ENCODE results near the gene LEUTX.

LEUTX gene

GRCh38 chr19:39826311-39826945, 47.8 kb downstream of the LEUTX start:
- TF ChIP-seq CTCF (IDR thresholded peaks at IDR 0.05; ENCODE audit: control insufficient read depth, extremely low read depth, insufficient read depth), result no peak
- H3K4me3 ChIP-seq (ENCODE audit: low read depth, low read length), result no peak overlapping the region
- no peak for DNase-seq (ENCODE audit: low read depth)

GRCh38 chr19:39827216-39827615, 48.6 kb downstream of the LEUTX start:
- no peak overlapping the region for H3K4me3 ChIP-seq (ENCODE audit: low read depth, low read length)
- no peak for TF ChIP-seq CTCF (IDR thresholded peaks at IDR 0.05; ENCODE audit: control insufficient read depth, extremely low read depth, insufficient read depth)
- no peak for DNase-seq (ENCODE audit: low read depth)

GRCh38 chr19:39828015-39828653, 49.5 kb downstream of the LEUTX start:
- no peak for TF ChIP-seq CTCF (IDR thresholded peaks at IDR 0.05; ENCODE audit: control insufficient read depth, extremely low read depth, insufficient read depth)
- H3K4me3 ChIP-seq (ENCODE audit: low read depth, low read length), result no peak overlapping the region
- DNase-seq (ENCODE audit: low read depth), result no peak

DNA sequence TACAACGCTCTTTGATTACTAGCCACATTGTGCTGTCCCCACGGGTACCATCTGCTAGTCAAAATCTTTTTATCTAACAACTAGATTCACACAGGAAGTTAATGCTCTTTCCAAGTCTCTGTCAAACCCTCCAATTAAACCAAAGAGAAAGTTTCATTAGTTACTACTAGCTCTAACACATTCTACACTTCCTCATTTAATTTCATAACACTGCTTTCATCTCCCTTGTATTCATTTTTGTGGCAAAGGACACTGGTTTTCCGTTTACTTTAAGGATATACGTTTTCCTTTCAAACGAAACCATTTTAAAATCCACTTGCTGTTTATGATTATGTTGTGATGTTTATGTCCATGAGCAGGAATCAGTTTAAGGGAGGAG, 50.0 kb downstream of the LEUTX start:
- H3K4me3 ChIP-seq (ENCODE audit: low read depth, low read length), result no peak overlapping the region
- DNase-seq (ENCODE audit: low read depth), result no peak
- TF ChIP-seq CTCF (IDR thresholded peaks at IDR 0.05; ENCODE audit: control insufficient read depth, extremely low read depth, insufficient read depth), result no peak

DNA sequence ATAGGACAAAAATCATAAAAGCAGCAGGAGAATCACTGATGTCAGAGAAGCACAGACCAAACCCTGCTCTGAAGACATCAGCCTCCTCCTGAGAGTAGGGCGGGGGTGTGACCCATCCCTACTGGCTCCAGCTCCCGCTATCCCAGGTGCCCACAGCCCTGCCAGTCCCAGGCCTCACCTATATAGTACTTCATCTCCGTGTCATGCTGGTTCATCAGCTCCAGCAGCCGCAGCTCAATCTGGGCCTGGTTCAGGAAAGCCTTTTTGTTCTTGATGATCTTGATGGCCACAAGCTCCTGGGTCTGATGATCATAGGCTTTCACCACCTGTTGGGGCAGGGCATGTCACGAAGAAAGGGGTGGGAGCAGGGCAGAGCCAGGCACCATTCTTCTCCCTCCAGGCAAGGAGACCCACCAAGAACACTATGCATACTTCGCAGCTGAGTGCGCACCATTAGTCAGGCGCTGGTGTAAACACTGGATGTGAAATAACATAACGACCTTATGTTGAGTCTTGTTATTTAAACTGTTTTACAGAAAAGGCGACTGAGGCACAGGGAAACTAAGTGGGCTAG, 51.1 kb downstream of the LEUTX start:
- no peak for DNase-seq (ENCODE audit: low read depth)
- TF ChIP-seq CTCF (IDR thresholded peaks at IDR 0.05; ENCODE audit: control insufficient read depth, extremely low read depth, insufficient read depth), result no peak
- H3K4me3 ChIP-seq (ENCODE audit: low read depth, low read length), result no peak overlapping the region

DNA sequence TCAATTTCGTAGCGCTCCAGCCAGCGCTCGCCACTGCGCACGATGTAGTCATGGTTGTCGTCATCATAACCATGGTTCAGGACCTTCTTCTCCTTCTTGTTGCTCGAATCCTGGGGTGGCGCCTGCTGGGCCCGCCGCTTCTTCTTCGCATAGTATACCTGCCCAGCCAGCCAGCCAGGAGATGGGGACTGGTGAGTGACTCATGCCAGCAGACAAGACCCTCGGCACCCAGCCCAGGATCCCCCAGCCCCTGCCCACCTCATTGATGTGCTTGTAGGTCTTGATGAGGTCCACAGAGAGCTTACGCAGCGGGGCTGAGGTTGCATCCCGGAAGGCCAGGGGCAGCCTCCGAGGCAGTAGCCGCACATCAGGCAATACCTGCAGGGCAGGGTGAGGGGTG, 51.8 kb downstream of the LEUTX start:
- DNase-seq (ENCODE audit: low read depth), result no peak
- no peak overlapping the region for H3K4me3 ChIP-seq (ENCODE audit: low read depth, low read length)

More for the DNA sequence above, 51.8 kb downstream of the LEUTX start:
- TF ChIP-seq CTCF (IDR thresholded peaks at IDR 0.05; ENCODE audit: control insufficient read depth, extremely low read depth, insufficient read depth), result no peak

Data from LNCaP clone FGC (cell line).